HUES48 (cell line): ENCODE data around the gene MARCHF3.

Experiments used
- H3K27ac ChIP-seq: one replicate; pipeline ENCODE4 v1.7.0; 2013; ENCODE audit warnings: low read depth, low read length, inconsistent platforms
- H3K27me3 ChIP-seq: 2 replicates; pipeline ENCODE4 v1.6.1; 2013; ENCODE audit warnings: mild to moderate bottlenecking, low read length; ENCODE audit not compliant: control insufficient read depth, insufficient read depth
- H3K36me3 ChIP-seq: 2 replicates; pipeline ENCODE4 v1.6.1; 2013; ENCODE audit warnings: low read length; ENCODE audit not compliant: control insufficient read depth, insufficient read depth
- H3K4me1 ChIP-seq: 2 replicates; pipeline ENCODE4 v1.6.1; 2013; ENCODE audit warnings: mild to moderate bottlenecking, low read length; ENCODE audit not compliant: control insufficient read depth, insufficient read depth
- H3K4me3 ChIP-seq: 2 replicates; pipeline ENCODE4 v1.5.1; 2013; ENCODE audit warnings: mild to moderate bottlenecking, low read depth, low read length
- H3K9ac ChIP-seq: 2 replicates; pipeline ENCODE4 v1.6.1; 2013; ENCODE audit warnings: mild to moderate bottlenecking, low read depth, low read length, moderate library complexity
- H3K9me3 ChIP-seq: 2 replicates; pipeline ENCODE4 v1.6.1; 2013; ENCODE audit warnings: low read length; ENCODE audit not compliant: control insufficient read depth, insufficient read depth

MARCHF3 gene

DNA sequence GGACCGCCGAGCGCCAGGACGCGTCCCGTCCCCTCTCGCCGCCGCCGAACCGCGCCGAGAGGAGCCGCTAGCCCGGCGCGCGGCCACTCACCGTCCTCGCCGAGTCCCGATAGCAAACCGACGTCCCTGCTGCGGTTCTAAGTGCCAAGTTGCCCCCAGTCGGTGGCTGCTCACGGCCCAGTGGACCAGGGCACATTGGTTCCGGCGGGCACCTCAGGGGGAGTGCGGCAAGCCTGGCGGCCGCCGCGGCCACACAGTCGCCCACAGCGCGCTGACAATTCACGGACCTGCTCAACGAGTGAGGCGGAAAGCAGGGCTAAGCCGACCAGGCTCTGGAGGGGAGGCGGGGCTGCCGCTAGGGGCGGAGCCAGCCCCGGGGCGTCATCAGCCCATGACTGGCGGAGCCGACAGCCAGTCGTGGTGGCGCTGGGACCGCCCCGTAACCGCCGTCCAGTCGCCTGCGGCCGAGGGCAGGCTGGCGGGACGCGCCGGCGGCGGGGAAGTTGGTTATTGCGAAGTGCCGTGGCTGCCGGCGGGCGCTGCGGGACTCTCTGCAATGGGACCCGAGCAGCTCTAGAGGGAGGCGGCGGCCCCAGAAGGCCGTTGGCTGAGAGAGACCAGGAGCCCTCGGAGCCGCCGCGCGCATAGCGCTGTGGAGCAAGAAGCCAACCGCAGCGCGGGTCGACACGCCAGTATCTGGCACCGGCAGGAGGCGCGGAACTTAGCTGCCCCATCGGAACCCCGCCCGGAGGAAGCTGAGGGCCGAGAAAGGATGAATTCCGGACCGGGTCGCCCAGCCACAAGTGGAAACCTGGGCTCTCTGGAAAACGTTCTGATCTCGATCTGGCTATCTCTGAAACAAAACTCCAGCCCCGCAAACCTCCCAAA lies at the start of gene MARCHF3:
Gene MARCHF3, minus strand, starts transcription at position 300 of the 888 bp plus-strand sequence. CDS start 112,387 bp downstream, outside the sequence.
- Histone ChIP-seq H3K9ac (peak within 1 kb of the TSS; percentile 22; the same call in 1 of the 2 replicates), H3K9me3 (no peaks in the 10 kb centered on the region), H3K27ac (peak within 1 kb of the TSS; percentile 80), H3K4me3 (peak within 1 kb of the TSS; percentile 85), H3K36me3 (no peaks in the 10 kb centered on the region), H3K27me3 (peaks cover 31% of the 10 kb centered on the region), H3K4me1 (peaks cover 33% of the 10 kb centered on the region)

DNA sequence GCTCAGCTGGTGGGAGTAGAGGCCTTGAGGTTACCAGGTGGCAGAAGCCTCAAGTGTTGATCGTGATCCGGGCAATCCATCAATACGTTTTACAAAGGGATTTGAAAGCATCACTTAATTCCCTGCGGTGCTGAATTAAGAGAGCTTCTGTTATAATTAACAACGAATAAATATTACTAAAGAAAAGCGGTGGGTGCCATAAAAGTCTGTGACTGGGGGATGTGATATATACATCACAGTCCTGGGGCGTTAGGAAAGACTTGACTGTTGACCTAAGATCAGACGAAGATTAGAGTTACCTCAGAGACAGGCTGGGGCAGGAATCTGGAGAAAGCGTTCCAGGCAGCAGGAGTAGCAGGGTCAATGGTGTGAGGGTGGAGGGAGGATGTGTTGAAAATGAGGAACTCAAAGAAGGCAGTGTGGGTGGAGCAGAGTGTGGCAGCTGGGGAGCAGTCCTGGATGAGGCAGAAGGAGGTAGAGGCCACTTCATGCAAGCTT lies 49.7 kb upstream of the MARCHF3 start:
- H3K9ac ChIP-seq: no peak overlapping the region

DNA sequence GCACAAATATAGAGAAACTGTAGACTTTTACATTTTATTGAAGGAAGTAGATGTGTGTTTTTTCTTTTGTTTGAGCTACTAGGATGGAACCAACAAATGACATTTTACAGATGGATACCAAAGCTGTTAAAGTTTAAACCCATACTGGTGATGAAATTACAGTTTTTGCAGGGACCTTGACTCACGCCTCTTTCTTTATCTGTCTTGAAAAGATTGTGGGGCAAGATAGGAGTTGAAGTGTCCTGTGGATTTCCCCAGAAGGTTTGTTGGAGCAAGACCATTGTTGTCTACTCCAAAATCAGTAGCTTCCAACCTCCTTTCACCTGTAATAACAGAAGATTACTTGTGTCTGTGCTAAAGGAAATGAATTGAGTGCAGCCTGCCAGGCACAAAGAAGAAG lies 47.0 kb upstream of the MARCHF3 start:
- Histone ChIP-seq H3K9me3 (no peaks in the 10 kb centered on the region), H3K27me3 (no peaks in the 10 kb centered on the region), H3K4me1 (peaks cover 45% of the 10 kb centered on the region), H3K4me3 (no peak overlapping the region; the same call in 1 of the 2 replicates), H3K36me3 (no peaks in the 10 kb centered on the region), H3K27ac (peak overlapping the region; percentile 78), H3K9ac (no peak overlapping the region; the same call in 1 of the 2 replicates)

More for the DNA sequence above, 49.7 kb upstream of the MARCHF3 start:
- no peak overlapping the region for H3K4me3 ChIP-seq
- H3K4me1 ChIP-seq: peaks cover 54% of the 10 kb centered on the region
- H3K27ac ChIP-seq: peak overlapping the region; percentile 57
- H3K9me3 ChIP-seq: no peaks in the 10 kb centered on the region
- H3K27me3 ChIP-seq: no peaks in the 10 kb centered on the region
- no peaks in the 10 kb centered on the region for H3K36me3 ChIP-seq

DNA sequence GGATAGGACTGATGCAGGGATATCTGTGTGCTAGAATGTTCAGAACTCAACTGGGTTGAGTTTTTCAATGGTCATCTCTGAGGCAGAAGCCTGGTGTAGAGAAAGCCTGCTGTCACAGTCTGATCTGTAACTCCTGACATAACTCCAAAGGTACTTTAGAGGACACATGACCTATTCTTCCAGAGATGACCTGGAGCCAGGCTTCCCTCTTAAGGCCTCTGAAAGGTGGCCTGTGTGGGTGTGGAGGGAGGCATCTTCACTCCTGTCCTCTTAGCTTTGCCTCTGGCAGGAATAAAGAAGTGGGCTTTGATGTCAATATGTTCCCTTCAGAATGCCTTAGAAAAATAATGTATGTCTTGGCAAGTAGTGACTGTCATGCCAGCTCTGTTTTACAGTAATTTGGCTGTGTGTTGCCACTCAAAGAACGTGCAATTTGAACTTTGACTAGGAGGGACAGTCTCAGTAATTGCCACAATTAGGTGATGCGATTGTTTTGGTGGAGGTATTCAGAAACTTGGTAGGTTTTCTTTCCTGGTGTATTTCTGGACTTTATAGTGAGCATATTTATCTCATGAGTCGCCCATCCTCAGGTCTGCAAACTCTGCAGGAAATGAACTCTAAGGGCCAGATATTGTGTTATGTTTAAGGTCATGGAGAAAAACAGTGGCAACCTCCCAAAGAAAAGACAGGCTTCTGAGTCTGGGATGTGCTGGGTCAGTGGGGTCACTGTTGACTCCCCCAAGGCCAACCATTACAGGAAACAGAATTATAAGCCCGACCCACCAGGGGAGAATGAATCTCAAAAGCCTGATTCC lies 46.2 kb upstream of the MARCHF3 start:
- peaks cover 45% of the 10 kb centered on the region for H3K4me1 ChIP-seq
- no peak overlapping the region for H3K9ac ChIP-seq
- H3K27ac ChIP-seq: peak overlapping the region; percentile 78
- H3K27me3 ChIP-seq: no peaks in the 10 kb centered on the region
- no peak overlapping the region; the same call in 1 of the 2 replicates for H3K4me3 ChIP-seq
- no peaks in the 10 kb centered on the region for H3K36me3 ChIP-seq
- no peaks in the 10 kb centered on the region for H3K9me3 ChIP-seq

- no peak overlapping the region for H3K4me3 ChIP-seq
- no peaks in the 10 kb centered on the region for H3K36me3 ChIP-seq
- H3K27ac ChIP-seq: no peak overlapping the region
- H3K4me1 ChIP-seq: peaks cover 42% of the 10 kb centered on the region
- H3K9ac ChIP-seq: no peak overlapping the region
- no peaks in the 10 kb centered on the region for H3K9me3 ChIP-seq
- H3K27me3 ChIP-seq: no peaks in the 10 kb centered on the region
These were observed 44.1 kb upstream of the MARCHF3 start for GRCh38 chr5:127074466-127074865.

- Histone ChIP-seq H3K27me3 (no peaks in the 10 kb centered on the region), H3K27ac (no peak within 1 kb of the TSS), H3K4me3 (peak within 1 kb of the TSS; percentile 21; the same call in 1 of the 2 replicates), H3K4me1 (peaks cover 40% of the 10 kb centered on the region), H3K9ac (no peak within 1 kb of the TSS), H3K9me3 (no peaks in the 10 kb centered on the region), H3K36me3 (no peaks in the 10 kb centered on the region)
These were observed 42.8 kb upstream of the MARCHF3 start, which contains the start of gene C5orf63 for GRCh38 chr5:127072861-127073846. Gene C5orf63, minus strand, starts transcription at chr5:127073502. Its CDS starts 14,507 bp downstream, at chr5:127058995.

DNA sequence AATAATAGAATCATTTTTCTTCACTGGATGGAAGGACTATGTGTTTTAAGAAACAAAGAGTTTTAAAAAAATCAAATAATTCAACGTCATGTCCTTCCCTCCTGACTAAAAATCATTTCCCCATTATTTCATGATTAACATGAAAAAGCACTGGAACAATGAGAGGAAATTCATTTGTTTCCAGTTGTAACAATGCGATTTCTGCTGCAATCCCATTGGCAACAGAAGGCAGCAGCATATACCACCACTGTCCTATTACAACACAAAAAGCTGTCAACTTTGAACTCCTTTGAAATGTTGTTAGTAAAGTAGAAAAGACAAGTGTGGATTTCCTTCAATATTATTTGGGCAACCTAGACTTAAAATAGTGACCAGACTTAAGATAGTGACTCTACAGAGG lies 39.9 kb upstream of the MARCHF3 start:
- Histone ChIP-seq H3K4me1 (peaks cover 18% of the 10 kb centered on the region), H3K4me3 (no peak overlapping the region), H3K27me3 (no peaks in the 10 kb centered on the region), H3K27ac (no peak overlapping the region), H3K9me3 (no peaks in the 10 kb centered on the region), H3K9ac (no peak overlapping the region), H3K36me3 (no peaks in the 10 kb centered on the region)

DNA sequence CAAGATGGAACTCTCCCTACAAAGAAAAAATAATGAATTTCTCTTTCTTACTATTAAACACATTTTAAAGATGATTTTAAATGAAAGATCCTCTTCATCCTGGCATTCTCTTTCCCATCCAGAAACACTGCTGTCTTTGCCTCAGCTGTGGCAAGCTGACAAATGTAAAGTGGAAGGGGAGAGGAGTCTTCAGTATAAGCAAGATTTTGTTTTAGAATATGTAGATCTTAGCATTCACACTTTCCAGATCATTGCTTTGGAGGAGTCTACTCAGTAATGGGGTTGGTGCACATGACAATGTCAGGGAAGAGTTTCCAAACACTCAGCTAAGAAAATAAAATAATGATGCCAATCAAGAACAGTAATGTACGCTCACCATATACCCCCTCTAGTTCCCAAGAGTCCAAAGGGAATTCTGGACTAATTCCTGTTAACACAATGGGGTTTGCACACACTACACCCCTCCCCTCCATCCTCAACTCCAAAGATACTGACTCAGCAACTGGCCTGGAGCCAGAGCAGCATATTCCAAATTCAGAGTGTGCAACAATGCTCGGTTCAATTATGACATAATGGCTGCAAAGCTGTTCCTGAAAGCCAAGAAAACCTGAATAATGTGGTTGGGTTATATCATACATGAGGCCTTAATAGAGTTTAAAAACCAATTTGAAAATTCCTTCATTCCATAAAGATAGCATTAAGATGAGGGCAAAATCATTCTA lies 38.3 kb upstream of the MARCHF3 start:
- Histone ChIP-seq H3K27me3 (no peaks in the 10 kb centered on the region), H3K9me3 (no peaks in the 10 kb centered on the region), H3K9ac (no peak overlapping the region), H3K4me1 (peaks cover 18% of the 10 kb centered on the region), H3K27ac (no peak overlapping the region), H3K36me3 (no peaks in the 10 kb centered on the region), H3K4me3 (no peak overlapping the region)

- H3K9ac ChIP-seq: no peak overlapping the region
- peaks cover 23% of the 10 kb centered on the region for H3K4me1 ChIP-seq
- H3K9me3 ChIP-seq: no peaks in the 10 kb centered on the region
- no peak overlapping the region for H3K27ac ChIP-seq
- no peak overlapping the region for H3K4me3 ChIP-seq
- no peaks in the 10 kb centered on the region for H3K27me3 ChIP-seq
- H3K36me3 ChIP-seq: no peaks in the 10 kb centered on the region
These were observed 36.4 kb upstream of the MARCHF3 start for GRCh38 chr5:127066721-127067120.
